ENCODE data around the gene LAGE3. TPM values are rescaled to one million over a fixed set of nuclear protein-coding genes. Genes with fewer than 3 reads are reported as not detected.
A peak's percentile ranks its signal among the peaks of the same experiment; 100 is the strongest.

Gene LAGE3
- total and polyA plus RNA-seq, 2 of the 13 experiments (the other 11 are each of a cell fraction or from before 2014, with no cell fraction given), result 7.6 to 12.7 TPM

- TF ChIP-seq ZNF580 (CRISPR knock-in tag; IDR thresholded peaks at IDR 0.05; ENCODE audit: borderline replicate concordance, low read depth), result no peak
- peak; percentile 44 for TF ChIP-seq ZNF768 (CRISPR knock-in tag; IDR thresholded peaks at IDR 0.05)
- peak; percentile 62; the same call in 1 of the 2 replicates for TF ChIP-seq PHF21A (CRISPR knock-in tag; IDR thresholded peaks at IDR 0.05)
- 0 out of 2 replicates have a peak, but pooled peaks have one; percentile 57 for TF ChIP-seq KDM5B (CRISPR knock-in tag; IDR thresholded peaks at IDR 0.05; ENCODE audit: borderline replicate concordance)
- TF ChIP-seq ATF7-NPFF (CRISPR knock-in tag; IDR thresholded peaks at IDR 0.05; ENCODE audit: low read depth), result 0 out of 2 replicates have a peak, but pooled peaks have one; percentile 56
- TF ChIP-seq SP140L (CRISPR knock-in tag; IDR thresholded peaks at IDR 0.05; ENCODE audit: borderline replicate concordance), result no peak
- no peak for TF ChIP-seq JARID2 (CRISPR knock-in tag; IDR thresholded peaks at IDR 0.05; ENCODE audit: insufficient replicate concordance)
- no peak for TF ChIP-seq ZBTB21 (CRISPR knock-in tag; IDR thresholded peaks at IDR 0.05)
- peak; percentile 91 for TF ChIP-seq ZNF121 (CRISPR knock-in tag; IDR thresholded peaks at IDR 0.05)
- no peak for TF ChIP-seq HOXA7 (CRISPR knock-in tag; IDR thresholded peaks at IDR 0.05)
- no peak for TF ChIP-seq TSC22D2 (CRISPR knock-in tag; IDR thresholded peaks at IDR 0.05; ENCODE audit: borderline replicate concordance)
- peak; percentile 61; the same call in 1 of the 2 replicates for TF ChIP-seq ZFP91 (CRISPR knock-in tag; IDR thresholded peaks at IDR 0.05; ENCODE audit: borderline replicate concordance)
- TF ChIP-seq ASH2L (IDR thresholded peaks at IDR 0.05; ENCODE audit: insufficient read length, low read depth, low read length), result peak; percentile 71
- no peak for TF ChIP-seq NONO (IDR thresholded peaks at IDR 0.05)
- peak; percentile 68; the same call in 1 of the 2 replicates for TF ChIP-seq NONO (CRISPR knock-in tag; conservative IDR thresholded peaks at IDR 0.05)
- 0 out of 2 replicates have a peak, but pooled peaks have one; percentile 63 for TF ChIP-seq ZFAT (CRISPR knock-in tag; conservative IDR thresholded peaks at IDR 0.05)
- peak; percentile 75 for TF ChIP-seq HOXA3 (CRISPR knock-in tag; IDR thresholded peaks at IDR 0.05)
- TF ChIP-seq CHD2 (IDR thresholded peaks at IDR 0.05; ENCODE audit: low read depth, low read length), result peak; percentile 47; the same call in 1 of the 2 replicates
- no peak for TF ChIP-seq HIC2 (CRISPR knock-in tag; IDR thresholded peaks at IDR 0.05; ENCODE audit: low read depth)
- no peak for TF ChIP-seq ZNF609 (CRISPR knock-in tag; IDR thresholded peaks at IDR 0.05; ENCODE audit: borderline replicate concordance)
These were observed 50.6 kb downstream of the LAGE3 start, which contains the start of gene ATP6AP1 (continued) for GRCh38 chrX:154428176-154429171.
